Amniotic epithelial cell (primary cell): ENCODE measurements around the gene TLR5.
A peak's percentile ranks its signal among the peaks of the same experiment; 100 is the strongest.

ENCODE experiments used
- DNase-seq: peaks from one replicate; pipeline ENCODE4 v3.0.0-alpha.2; 2010; ENCODE audit warnings: low read depth

The TLR5 gene

DNA sequence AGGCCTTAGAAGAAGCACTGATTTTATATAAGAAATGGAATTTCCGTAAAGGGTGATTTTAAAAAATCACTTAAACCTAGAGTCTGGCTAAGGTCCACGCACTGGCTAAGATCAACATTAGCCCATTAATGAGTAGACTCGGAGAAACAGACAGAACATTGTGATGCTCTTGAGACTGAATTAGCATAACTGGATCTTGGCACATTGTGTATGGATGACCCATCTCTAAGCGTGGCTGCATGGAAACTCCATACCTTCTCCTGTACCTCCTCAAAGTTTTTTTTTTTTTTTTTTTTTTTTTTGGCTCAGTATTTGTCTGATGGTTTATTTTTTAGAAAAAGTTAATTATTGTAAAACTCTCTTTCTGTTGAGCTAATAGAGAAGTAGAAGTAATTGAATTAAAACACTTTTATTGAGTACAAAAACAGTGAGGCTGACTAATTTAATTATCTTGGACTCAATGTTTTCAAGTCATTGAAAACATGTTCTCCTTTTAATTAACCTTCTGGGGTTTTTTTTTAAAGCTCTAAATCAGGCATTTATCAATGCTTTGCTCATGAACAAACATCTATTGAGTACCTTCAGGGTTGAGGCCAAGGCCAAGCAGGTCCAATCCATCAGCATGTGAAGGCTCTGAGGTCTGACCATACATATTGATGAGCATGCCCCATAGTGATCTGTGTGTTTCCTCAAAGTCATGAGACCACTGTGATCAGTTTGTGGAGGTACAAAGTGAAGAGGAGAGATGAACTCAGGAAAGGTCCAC, 74.0 kb downstream of the TLR5 start:
- DNase-seq, result no peak

DNA sequence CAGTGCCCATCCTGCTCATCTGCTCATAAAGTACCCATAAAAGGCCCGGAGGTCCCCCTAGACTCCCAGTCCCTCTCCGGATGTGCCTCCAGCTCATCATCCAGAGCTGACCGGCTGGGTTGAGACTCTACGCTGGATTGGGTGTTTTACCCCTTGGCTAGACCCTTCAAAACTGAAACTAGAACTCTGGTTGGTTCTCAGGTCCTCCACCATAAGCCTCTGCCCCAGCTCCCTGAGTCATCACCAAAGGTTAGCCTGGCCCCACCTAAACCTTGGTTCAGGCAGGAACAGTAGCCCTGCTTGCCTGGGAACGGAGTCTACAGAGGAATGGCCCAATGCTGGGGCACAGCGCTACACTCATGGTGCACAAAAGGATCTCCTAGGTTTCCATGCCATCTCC, 75.1 kb downstream of the TLR5 start:
- no peak for DNase-seq

DNA sequence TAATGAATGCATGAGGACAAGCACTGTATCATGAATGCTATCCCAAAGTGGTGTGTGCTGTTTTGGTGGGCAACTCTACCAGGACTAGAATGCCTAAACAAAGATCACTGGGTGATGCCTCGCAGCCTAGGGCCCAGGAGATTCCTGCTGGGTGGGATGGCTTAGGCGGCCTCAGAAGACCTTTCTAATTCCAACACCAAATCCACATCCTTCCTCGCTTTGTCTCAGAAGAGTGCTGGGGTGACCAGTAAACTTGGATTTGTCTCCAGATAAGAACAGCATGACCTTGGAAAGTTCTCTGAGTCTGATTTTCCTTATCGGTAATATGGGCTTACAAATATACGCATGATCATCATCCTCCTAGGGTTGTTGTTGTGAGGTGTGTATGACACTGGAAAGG, 76.6 kb downstream of the TLR5 start:
- no peak for DNase-seq

DNA sequence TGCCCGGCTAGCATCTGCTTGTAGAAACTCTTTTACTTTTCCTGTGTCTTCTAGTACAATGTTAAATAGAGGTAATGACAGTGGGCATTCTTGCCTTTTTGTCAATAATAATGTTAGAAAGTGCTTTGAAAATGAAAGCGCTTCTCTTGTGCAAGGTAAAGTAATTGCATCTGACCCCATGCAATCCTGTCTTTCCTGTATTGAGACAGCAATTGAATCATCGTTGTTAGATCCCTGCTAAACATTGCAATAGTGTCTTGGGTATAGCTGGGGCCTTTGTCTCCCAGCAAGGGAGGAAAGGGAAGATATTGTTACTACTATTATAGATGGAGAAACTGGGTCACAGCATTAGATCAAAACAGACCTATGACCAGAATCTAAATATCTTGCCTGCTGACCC, 80.9 kb downstream of the TLR5 start:
- DNase-seq, result peak; percentile 42

DNA sequence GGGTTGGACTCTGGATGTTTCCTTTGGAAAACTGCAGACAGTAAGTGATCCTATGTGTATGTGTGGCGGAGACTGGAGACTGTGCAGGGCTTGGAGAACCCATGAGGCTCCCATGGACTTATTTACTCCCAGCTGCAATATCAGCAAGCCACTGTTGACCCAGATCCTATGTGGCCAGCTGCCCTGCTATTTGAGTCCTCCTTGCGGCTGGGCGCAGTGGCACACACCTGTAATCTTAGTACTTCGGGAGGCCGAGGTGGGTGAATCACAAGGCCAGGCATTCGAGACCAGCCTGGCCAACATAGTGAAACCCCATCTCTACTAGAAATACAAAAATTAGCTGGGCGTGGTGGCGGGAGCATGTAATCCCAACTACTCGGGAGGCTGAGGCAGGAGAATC, 83.5 kb downstream of the TLR5 start:
- no peak for DNase-seq
